Adipocyte (in vitro differentiated cells): ENCODE results near the gene DTNBP1.

Source experiments
- DNase-seq: peaks from one replicate; pipeline ENCODE4 v3.0.0-alpha.2; 2015; ENCODE audit warnings: low read depth
- H3K27me3 ChIP-seq: replicated peaks from 2 replicates; pipeline ENCODE4 v1.7.0; 2013; ENCODE audit warnings: mild to moderate bottlenecking, low read length, moderate library complexity; ENCODE audit not compliant: control insufficient read depth, insufficient read depth
- H3K36me3 ChIP-seq: 2 replicates; pipeline ENCODE4 v1.7.0; 2013; ENCODE audit warnings: low read length, mild to moderate bottlenecking, moderate library complexity; ENCODE audit not compliant: control insufficient read depth, insufficient read depth, severe bottlenecking
- H3K4me1 ChIP-seq: 2 replicates; pipeline ENCODE4 v1.7.0; 2013; ENCODE audit warnings: mild to moderate bottlenecking, low read length, moderate library complexity; ENCODE audit not compliant: control insufficient read depth, insufficient read depth
- H3K4me3 ChIP-seq: 2 replicates; pipeline ENCODE4 v1.7.0; 2013; ENCODE audit warnings: mild to moderate bottlenecking, low read length, moderate library complexity
- H3K9ac ChIP-seq: 2 replicates; pipeline ENCODE4 v1.7.0; 2013; ENCODE audit warnings: mild to moderate bottlenecking, low read length, moderate library complexity
- H3K9me3 ChIP-seq: 2 replicates; pipeline ENCODE4 v1.7.0; 2013; ENCODE audit warnings: mild to moderate bottlenecking, low read length, moderate library complexity; ENCODE audit not compliant: control insufficient read depth

The DTNBP1 gene

DNA sequence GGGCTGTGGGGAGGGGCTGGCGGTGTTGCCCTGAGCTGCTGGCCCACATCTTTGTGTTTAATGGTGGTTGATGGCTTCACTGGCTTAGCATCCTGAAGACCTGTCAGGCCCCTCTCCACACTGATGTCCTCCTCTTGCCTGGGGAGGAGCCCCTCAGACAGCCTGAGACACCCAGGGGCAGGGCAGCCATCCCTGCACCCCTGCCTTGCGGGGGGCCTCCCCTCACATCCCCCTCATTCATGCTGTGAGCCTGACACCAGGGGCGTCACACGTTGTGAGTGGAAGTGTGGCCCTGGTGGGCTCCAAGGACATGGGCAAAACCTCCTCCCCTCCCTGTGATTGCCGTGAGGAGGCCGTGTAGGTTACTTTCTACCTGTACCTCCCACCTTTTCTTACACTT lies 152.7 kb downstream of the DTNBP1 start:
- Histone ChIP-seq H3K9me3 (no peaks in the 10 kb centered on the region), H3K4me1 (peaks cover 22% of the 10 kb centered on the region), H3K9ac (no peak overlapping the region), H3K36me3 (peaks cover 47% of the 10 kb centered on the region), H3K4me3 (no peak overlapping the region), H3K27me3 (no peaks in the 10 kb centered on the region)
- DNase-seq: no peak

GRCh38 chr6:15509335-15509933 lies 153.4 kb downstream of the DTNBP1 start:
- no peak for DNase-seq
- Histone ChIP-seq H3K9me3 (no peaks in the 10 kb centered on the region), H3K27me3 (no peaks in the 10 kb centered on the region), H3K36me3 (peaks cover 41% of the 10 kb centered on the region), H3K9ac (no peak overlapping the region), H3K4me3 (no peak overlapping the region), H3K4me1 (peaks cover 26% of the 10 kb centered on the region)

DNA sequence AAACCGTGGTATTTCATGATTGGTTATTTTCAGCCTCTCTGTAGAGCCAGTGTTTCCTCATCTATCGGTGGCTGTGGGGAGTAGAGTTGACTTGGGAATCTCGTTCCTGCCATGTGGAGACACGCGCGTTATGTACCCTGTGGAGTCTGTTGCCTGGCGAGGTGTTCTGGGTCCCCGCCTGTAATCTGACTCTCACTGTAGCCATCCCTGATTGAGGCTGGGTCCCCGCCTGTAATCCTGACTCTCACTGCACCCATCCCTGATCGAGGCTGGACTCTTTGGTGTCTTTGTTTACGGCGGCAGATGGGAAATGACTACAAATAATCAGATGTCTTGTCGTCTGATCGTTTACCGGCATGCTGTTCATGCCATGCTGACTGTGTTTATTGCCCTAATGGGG lies 153.9 kb downstream of the DTNBP1 start:
- H3K9me3 ChIP-seq: no peaks in the 10 kb centered on the region
- peaks cover 37% of the 10 kb centered on the region for H3K36me3 ChIP-seq
- no peak for DNase-seq
- H3K4me1 ChIP-seq: peaks cover 31% of the 10 kb centered on the region
- no peaks in the 10 kb centered on the region for H3K27me3 ChIP-seq
- no peak overlapping the region for H3K4me3 ChIP-seq
- no peak overlapping the region for H3K9ac ChIP-seq

DNA sequence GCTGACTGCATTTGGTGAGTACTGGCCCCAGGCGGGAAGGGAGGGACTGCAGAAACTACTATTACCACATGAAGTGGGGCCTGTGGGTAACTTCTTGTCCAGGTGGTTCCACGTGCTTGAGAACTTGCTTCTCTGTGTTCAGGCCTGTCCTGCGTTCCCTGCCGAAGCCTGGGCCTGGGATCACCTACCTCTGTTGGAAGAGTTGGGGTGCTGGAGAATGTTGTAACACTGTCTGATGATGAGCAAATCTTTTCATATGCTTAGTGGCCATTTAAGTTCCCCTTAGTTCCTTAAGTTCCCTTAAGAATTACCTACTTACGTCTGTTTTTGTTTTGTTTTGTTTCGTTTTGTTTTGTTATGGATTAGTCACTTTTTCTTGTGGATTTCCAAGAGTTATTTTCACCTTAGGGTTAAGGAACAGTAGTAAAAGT lies 154.4 kb downstream of the DTNBP1 start:
- Histone ChIP-seq H3K4me3 (no peak overlapping the region), H3K4me1 (peaks cover 34% of the 10 kb centered on the region), H3K9me3 (no peaks in the 10 kb centered on the region), H3K27me3 (no peaks in the 10 kb centered on the region), H3K9ac (no peak overlapping the region), H3K36me3 (peaks cover 34% of the 10 kb centered on the region)
- no peak for DNase-seq

DNA sequence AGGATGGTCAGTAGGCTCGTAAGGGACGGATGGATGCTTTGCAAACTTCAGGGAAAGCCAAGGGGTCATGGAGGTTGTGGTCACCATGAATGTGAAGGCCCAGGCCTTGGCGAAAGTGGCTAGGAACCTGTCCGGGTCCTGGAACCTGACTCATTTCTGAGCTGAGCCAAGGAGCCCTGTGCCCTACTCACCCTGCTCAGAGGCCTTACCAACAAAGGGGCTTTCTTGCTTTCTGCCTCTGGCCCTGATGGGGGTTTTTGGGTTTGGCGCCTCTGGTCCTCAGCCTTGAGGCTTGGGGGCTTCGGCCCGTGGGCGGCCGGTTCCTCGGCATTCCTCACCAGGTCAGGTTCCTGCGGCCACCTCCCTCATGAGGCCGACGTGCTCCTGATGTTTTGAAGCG lies 155.1 kb downstream of the DTNBP1 start:
- Histone ChIP-seq H3K36me3 (peaks cover 28% of the 10 kb centered on the region), H3K9ac (no peak overlapping the region), H3K27me3 (no peaks in the 10 kb centered on the region), H3K4me3 (no peak overlapping the region), H3K4me1 (peaks cover 36% of the 10 kb centered on the region), H3K9me3 (no peaks in the 10 kb centered on the region)
- no peak for DNase-seq

DNA sequence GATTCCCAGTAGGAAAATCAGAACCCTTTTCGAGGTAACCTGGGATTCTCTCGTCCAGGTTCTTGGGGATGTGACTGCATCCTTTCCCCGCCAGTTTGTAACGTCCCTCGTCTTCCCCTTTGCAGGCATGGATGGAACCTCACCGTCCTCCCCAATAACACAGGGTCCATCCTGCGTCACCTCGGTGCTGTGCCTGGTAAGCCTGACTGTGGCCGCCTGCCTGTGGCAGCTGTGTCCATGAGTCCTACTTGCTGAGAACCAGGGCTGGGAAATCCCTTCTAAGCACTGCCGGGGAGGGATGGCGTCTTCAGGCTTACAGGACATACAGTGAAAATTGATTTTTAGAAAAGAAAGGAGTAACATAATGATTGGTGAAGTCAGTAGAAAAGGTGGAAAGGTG lies 155.6 kb downstream of the DTNBP1 start:
- Histone ChIP-seq H3K36me3 (peaks cover 27% of the 10 kb centered on the region), H3K9ac (no peak overlapping the region)

DNA sequence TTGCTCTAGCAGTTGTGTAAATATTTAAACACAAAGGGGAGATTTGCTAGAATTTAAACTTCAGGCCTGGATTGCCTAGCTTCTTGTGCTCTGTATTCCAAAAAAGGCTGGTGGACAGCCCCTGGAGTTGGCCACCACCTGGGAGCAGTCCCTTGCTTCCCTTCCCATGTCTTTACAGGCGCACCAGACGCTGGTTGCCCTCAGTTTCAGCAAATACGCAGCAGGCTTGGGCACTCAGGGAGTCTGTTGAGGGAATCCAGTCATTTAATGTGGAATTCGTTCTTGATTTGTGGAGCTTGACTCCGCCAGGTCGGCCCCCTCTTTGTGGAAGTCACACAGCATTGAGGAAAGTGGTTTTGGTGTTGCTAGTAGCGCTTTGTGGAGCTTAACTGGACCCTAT lies 156.8 kb downstream of the DTNBP1 start:
- H3K4me1 ChIP-seq: peaks cover 34% of the 10 kb centered on the region
- H3K4me3 ChIP-seq: no peak overlapping the region
- no peaks in the 10 kb centered on the region for H3K27me3 ChIP-seq
- DNase-seq: no peak
- no peaks in the 10 kb centered on the region for H3K9me3 ChIP-seq
- peaks cover 24% of the 10 kb centered on the region for H3K36me3 ChIP-seq
- H3K9ac ChIP-seq: no peak overlapping the region

More for the DNA sequence above, 155.6 kb downstream of the DTNBP1 start:
- H3K27me3 ChIP-seq: no peaks in the 10 kb centered on the region
- no peak for DNase-seq
- H3K4me1 ChIP-seq: peaks cover 39% of the 10 kb centered on the region
- H3K4me3 ChIP-seq: no peak overlapping the region
- no peaks in the 10 kb centered on the region for H3K9me3 ChIP-seq

DNA sequence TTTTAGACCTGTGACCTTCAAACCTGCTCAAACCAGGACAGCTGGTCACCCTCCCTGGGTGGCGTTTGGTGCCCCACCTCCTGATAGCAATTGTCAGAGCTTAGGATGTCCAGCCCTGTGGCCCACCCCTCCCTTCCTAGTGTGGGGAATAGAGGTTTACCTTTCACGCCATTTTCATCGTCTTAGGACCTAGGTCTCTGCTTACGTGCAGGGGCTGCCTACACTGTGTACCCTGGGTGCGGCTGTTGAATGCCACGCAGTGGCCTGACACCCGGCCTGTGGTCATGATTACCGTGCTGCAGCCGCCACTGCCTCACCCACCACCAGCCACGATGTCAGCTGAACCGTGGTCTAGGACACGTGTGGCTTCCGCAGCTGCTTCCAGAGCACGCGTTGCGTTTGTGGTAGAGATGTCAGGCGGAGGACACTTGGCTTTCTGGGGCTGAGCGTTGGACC lies 157.3 kb downstream of the DTNBP1 start:
- Histone ChIP-seq H3K27me3 (no peaks in the 10 kb centered on the region), H3K36me3 (peaks cover 28% of the 10 kb centered on the region), H3K9me3 (no peaks in the 10 kb centered on the region), H3K4me1 (peaks cover 34% of the 10 kb centered on the region), H3K4me3 (peak overlapping the region; percentile 58), H3K9ac (peak overlapping the region; percentile 21)
- DNase-seq: no peak

GRCh38 chr6:15504581-15505350 lies 158.1 kb downstream of the DTNBP1 start:
- DNase-seq: peak; percentile 94
- peaks cover 28% of the 10 kb centered on the region for H3K36me3 ChIP-seq
- peaks cover 34% of the 10 kb centered on the region for H3K4me1 ChIP-seq
- H3K4me3 ChIP-seq: peak overlapping the region; percentile 58
- H3K9ac ChIP-seq: peak overlapping the region; percentile 49
- no peaks in the 10 kb centered on the region for H3K27me3 ChIP-seq
- H3K9me3 ChIP-seq: no peaks in the 10 kb centered on the region

DNA sequence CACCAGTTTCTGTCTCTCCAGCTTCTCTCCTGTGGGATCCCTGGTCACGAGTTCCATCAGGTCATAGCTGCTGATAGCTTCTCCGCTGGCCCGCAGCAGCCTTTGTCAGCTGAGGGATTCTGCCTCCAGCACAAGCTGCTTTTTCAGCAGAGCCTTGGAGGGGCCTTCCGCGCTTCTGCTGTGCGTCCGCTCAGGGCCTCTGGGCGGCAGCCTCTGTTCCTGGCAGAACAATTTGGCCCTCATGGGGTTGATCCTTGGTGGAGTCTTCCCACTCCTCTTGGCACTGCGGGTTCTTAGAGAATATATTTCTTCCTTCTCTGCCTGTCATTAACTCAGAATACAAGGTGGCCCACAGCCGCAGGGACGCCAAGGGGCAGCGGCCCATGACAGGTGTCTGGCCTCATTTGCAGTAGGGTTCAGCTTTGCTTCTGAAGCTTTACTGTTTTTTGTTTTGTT lies 158.8 kb downstream of the DTNBP1 start:
- peaks cover 24% of the 10 kb centered on the region for H3K36me3 ChIP-seq
- no peaks in the 10 kb centered on the region for H3K9me3 ChIP-seq
- H3K27me3 ChIP-seq: no peaks in the 10 kb centered on the region
- peak overlapping the region; percentile 58 for H3K4me3 ChIP-seq
- no peak for DNase-seq
- H3K4me1 ChIP-seq: peaks cover 34% of the 10 kb centered on the region
- peak overlapping the region; percentile 49 for H3K9ac ChIP-seq

GRCh38 chr6:15503346-15503680 lies 159.5 kb downstream of the DTNBP1 start:
- H3K4me3 ChIP-seq: no peak overlapping the region
- DNase-seq: no peak
- H3K9me3 ChIP-seq: no peaks in the 10 kb centered on the region
- H3K4me1 ChIP-seq: peaks cover 34% of the 10 kb centered on the region
- H3K9ac ChIP-seq: no peak overlapping the region
- H3K36me3 ChIP-seq: peaks cover 17% of the 10 kb centered on the region
- H3K27me3 ChIP-seq: no peaks in the 10 kb centered on the region
